SK-N-MC (cell line): Measurements from ENCODE around the gene DDX1.

Source experiments
- EZH2 ChIP-seq: fragments of 200-600 bp; sonication (generic); IDR thresholded peaks from one replicate; pipeline ENCODE4 v1.6.1; 2017; ENCODE audit warnings: antibody characterized with exemption
- POLR2AphosphoS5 ChIP-seq: IDR thresholded peaks from 2 replicates; pipeline ENCODE4 v1.6.1; 2012; ENCODE audit warnings: mild to moderate bottlenecking, low read depth, low read length, borderline replicate concordance

DNA sequence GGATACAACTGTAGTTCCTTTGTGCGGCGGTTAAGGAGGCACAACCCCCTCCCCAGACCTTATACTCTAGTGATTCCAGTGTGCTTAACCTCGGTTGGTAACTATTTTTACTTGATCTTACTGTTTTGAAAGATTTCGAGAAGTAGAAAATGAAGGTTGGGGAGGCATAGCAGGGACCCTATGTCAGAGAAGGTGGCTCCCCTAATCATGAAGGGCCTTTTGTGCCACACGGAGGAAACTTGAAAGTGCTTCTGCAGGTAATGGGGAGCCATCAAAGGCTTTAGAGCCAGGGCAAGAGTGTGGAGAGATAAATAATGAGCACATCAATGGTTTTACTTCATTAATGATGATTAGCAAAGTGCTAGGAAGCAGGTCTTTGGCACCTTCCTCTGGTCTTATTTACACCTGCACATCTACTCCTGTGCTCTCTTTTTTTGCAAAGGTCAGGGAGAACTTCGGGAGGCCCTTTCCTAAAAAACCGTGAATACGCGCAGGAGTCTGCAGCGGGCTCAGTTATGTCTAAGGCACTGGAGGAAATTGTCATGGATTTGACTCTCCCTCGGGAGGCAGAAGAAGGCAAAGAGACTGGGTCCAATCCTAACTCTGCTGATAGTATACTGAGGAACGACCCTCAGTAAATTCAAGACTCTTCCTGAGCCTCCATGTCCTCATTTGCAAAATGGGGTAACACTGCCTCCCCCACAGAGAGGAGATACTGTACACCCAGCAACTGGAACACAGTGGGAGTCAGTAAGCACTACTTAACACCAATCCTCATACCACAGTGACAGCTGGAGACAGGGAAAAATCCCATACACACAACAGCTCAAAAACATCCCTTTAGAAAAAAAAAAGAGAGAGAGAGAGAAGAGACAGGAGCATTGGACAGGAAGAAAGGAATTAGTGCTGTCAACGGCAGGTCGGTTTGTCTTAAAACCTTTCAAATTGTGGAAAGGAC is 81.6 kb downstream of the DDX1 start:
- TF ChIP-seq EZH2 (no peak), POLR2AphosphoS5 (no peak)
